GM18502 (cell line): Measurements from ENCODE around the gene TBL1XR1.

Source experiments
- ATAC-seq: cut with Tn5 transposase; IDR thresholded peaks from one replicate; pipeline ENCODE4 v1.9.1; 2021; ENCODE audit warnings: mild to moderate bottlenecking; ENCODE audit not compliant: unreplicated experiment, poor library complexity

Gene TBL1XR1

GRCh38 chr3:177197041-177197726 lies at the start of gene TBL1XR1:
Gene TBL1XR1 (minus strand): TSS chr3:177197482. CDS start chr3:177064977, 132,505 bp downstream.
- peak; percentile 44 for ATAC-seq

GRCh38 chr3:177245250-177245649 lies 48.0 kb upstream of the TBL1XR1 start:
- no peak for ATAC-seq

GRCh38 chr3:177244606-177245005 lies 47.3 kb upstream of the TBL1XR1 start:
- no peak for ATAC-seq

- ATAC-seq, result no peak
Measured at GRCh38 chr3:177238686-177239216, 41.5 kb upstream of the TBL1XR1 start.

- ATAC-seq, result no peak
Measured at GRCh38 chr3:177237206-177237605, 39.9 kb upstream of the TBL1XR1 start.

- no peak for ATAC-seq
Measured at GRCh38 chr3:177236704-177237103, 39.4 kb upstream of the TBL1XR1 start.

GRCh38 chr3:177234121-177234520 lies 36.8 kb upstream of the TBL1XR1 start:
- ATAC-seq, result no peak

- no peak for ATAC-seq
Measured at GRCh38 chr3:177231242-177231641, 34.0 kb upstream of the TBL1XR1 start.

- ATAC-seq, result no peak
Measured at GRCh38 chr3:177230641-177231040, 33.4 kb upstream of the TBL1XR1 start.

- ATAC-seq, result no peak
Measured at GRCh38 chr3:177229791-177230190, 32.5 kb upstream of the TBL1XR1 start.

GRCh38 chr3:177228601-177229190 lies 31.4 kb upstream of the TBL1XR1 start:
- ATAC-seq, result no peak

GRCh38 chr3:177224414-177224813 lies 27.1 kb upstream of the TBL1XR1 start:
- no peak for ATAC-seq

- no peak for ATAC-seq
Measured at GRCh38 chr3:177221744-177222143, 24.5 kb upstream of the TBL1XR1 start.

GRCh38 chr3:177220136-177220974 lies 23.1 kb upstream of the TBL1XR1 start:
- no peak for ATAC-seq

GRCh38 chr3:177213801-177214535 lies 16.7 kb upstream of the TBL1XR1 start:
- no peak for ATAC-seq

GRCh38 chr3:177212756-177213155 lies 15.5 kb upstream of the TBL1XR1 start:
- no peak for ATAC-seq

- ATAC-seq, result peak; percentile 56
Measured at GRCh38 chr3:177212278-177212610, 15.0 kb upstream of the TBL1XR1 start.

- ATAC-seq, result peak; percentile 48
Measured at GRCh38 chr3:177211503-177212277, 14.4 kb upstream of the TBL1XR1 start.

GRCh38 chr3:177210744-177211502 lies 13.6 kb upstream of the TBL1XR1 start:
- no peak for ATAC-seq
